Neural cell (in vitro differentiated cells): ENCODE measurements around the gene SLC29A3.

Experiments
- CTCF ChIP-seq: fragments of 450-650 bp; IDR thresholded peaks from 2 replicates; pipeline ENCODE4 v1.5.1; 2014; ENCODE audit warnings: antibody characterized with exemption, mild to moderate bottlenecking, moderate library complexity; ENCODE audit not compliant: poor library complexity, severe bottlenecking
- EZH2 ChIP-seq: fragments of 200-600, 300-800 bp; shearing (Covaris generic), sonication (generic); IDR thresholded peaks from 2 replicates; pipeline ENCODE4 v1.6.1; 2014; ENCODE audit warnings: antibody characterized with exemption, low read length, borderline replicate concordance, mild to moderate bottlenecking; ENCODE audit not compliant: insufficient read depth, poor library complexity, severe bottlenecking

DNA sequence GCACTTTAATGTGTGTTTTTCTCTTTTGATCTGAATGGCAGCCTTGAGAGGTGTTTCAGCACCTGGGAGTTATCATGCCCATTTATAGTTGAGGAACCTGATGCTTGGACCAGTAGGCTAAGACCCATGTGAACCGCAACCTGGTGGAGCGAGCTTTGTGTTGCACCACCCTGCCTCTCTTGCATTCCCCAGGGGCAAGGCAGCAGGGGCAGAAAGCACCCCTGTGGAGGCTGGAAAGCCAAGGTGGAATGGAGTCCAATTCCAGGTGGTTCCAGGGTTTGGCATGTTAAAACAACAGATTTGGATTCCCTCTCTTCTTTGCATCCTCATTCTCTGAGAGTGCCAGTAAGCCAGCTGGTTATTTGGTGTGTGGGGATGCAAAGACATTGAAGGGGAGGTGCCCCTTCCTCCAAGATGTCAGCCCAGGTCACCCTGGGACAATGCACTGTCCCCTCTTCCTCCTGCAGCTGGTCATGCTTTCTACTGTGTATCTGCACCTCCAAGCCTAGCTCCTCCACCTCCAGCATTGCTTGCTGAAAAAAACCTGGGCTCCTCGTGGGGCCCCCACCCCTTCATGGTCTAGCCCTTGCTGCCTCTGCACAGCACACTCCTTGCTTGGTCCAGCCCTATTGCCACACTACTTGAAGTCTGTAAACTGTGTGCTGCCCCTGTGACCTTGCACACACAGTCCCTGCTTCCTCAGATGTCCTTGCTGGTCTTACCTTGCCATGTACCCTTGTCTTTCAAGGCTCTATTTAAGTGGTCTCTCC, 72.0 kb downstream of the SLC29A3 start:
- no peak for TF ChIP-seq CTCF
- TF ChIP-seq EZH2, result no peak
